MCF 10A (cell line): Measurements from ENCODE around the gene AP3S2. TPM values are rescaled to one million over a fixed set of nuclear protein-coding genes. Genes with fewer than 3 reads are reported as not detected.

Experiments
- BruUV-seq: library from RNA; stranded (reverse); fragments of 400-500 nt; replicated peaks from 2 replicates; lab custom pipeline; 2021; lab: Mats Ljungman, UMichigan
- CTCF ChIA-PET: fragments of 300-600 bp; sonication (Branson Sonifier 250); formaldehyde crosslinking; extraction: SDS; loops from one replicate; lab custom pipeline; 2021; ENCODE audit warnings: antibody characterized with exemption, inconsistent platforms; lab: Yijun Ruan, JAX
- POLR2A ChIA-PET: fragments of 300-600, 350-650 bp; sonication (Branson Sonifier 250); formaldehyde crosslinking; extraction: SDS; loops from one replicate; lab custom pipeline; 2020; ENCODE audit warnings: antibody characterized with exemption, inconsistent platforms; lab: Yijun Ruan, JAX
- DNase-seq: peaks from one replicate; pipeline ENCODE4 v3.0.0-alpha.2; 2018; ENCODE audit not compliant: unreplicated experiment
- H3K27ac Mint-ChIP-seq: one replicate; pipeline ENCODE4 v1.8.0; 2022; ENCODE audit warnings: mild to moderate bottlenecking, low read depth, mixed read lengths; ENCODE audit not compliant: unreplicated experiment
- H3K27me3 Mint-ChIP-seq: one replicate; pipeline ENCODE4 v1.8.0; 2022; ENCODE audit warnings: mixed read lengths; ENCODE audit not compliant: insufficient read depth, unreplicated experiment
- H3K36me3 Mint-ChIP-seq: one replicate; pipeline ENCODE4 v1.8.0; 2022; ENCODE audit warnings: mild to moderate bottlenecking, moderate library complexity, mixed read lengths; ENCODE audit not compliant: insufficient read depth, unreplicated experiment
- H3K4me1 Mint-ChIP-seq: one replicate; pipeline ENCODE4 v1.8.0; 2022; ENCODE audit warnings: mixed read lengths; ENCODE audit not compliant: insufficient read depth, unreplicated experiment
- H3K4me3 Mint-ChIP-seq: one replicate; pipeline ENCODE4 v1.8.0; 2022; ENCODE audit warnings: mild to moderate bottlenecking, moderate library complexity, mixed read lengths; ENCODE audit not compliant: unreplicated experiment
- H3K9me3 Mint-ChIP-seq: one replicate; pipeline ENCODE4 v1.8.0; 2022; ENCODE audit warnings: mixed read lengths; ENCODE audit not compliant: unreplicated experiment
- CTCF ChIP-seq: fragments of 200-600 bp; IDR thresholded peaks from one replicate; pipeline ENCODE4 v1.8.0; 2022; ENCODE audit warnings: antibody characterized with exemption, mild to moderate bottlenecking; ENCODE audit not compliant: unreplicated experiment
- intact Hi-C: fragments of 100-400 bp; cut with micrococcal nuclease; formaldehyde crosslinking; loops from 2 replicates; pipeline ENCODE4 v1.14.1; 2022
- total RNA-seq: library from RNA; stranded (reverse); gene quantifications from 2 replicates; pipeline ENCODE4 v1.2.3, GENCODE V29; 2022

Gene AP3S2
- total RNA-seq, 1 experiment from 2014 or later = 38.4 TPM

- intact Hi-C loops = no loop called here
- Mint-ChIP-seq H3K36me3 (peaks cover 35% of the 10 kb centered on the region), H3K4me1 (peaks cover 46% of the 10 kb centered on the region), H3K27ac (no peak overlapping the region), H3K27me3 (no peaks in the 10 kb centered on the region), H3K9me3 (no peaks in the 10 kb centered on the region), H3K4me3 (no peak overlapping the region)
- TF ChIP-seq CTCF = no peak
- POLR2A ChIA-PET = interaction anchor here (0.6 to 4.2 kb wide), 4 partner anchors 8 to 55 kb away, joined by 3 to 64 read pairs (median 18); partner anchors contain the start of genes ANPEP and AP3S2
- no TSS peak for BruUV-seq
- DNase-seq = no peak
- CTCF ChIA-PET = interaction anchor here (0.6 to 1.0 kb wide), 3 partner anchors 10 to 79 kb away, joined by 3 to 5 read pairs (median 3); no protein-coding TSS in a partner anchor
Observed at GRCh38 chr15:89839167-89839810, 54.5 kb downstream of the AP3S2 start.

- no peaks in the 10 kb centered on the region for H3K27me3 Mint-ChIP-seq
- no peak for TF ChIP-seq CTCF
- H3K4me3 Mint-ChIP-seq = peak overlapping the region; percentile 63
- H3K36me3 Mint-ChIP-seq = peaks cover 48% of the 10 kb centered on the region
- peak overlapping the region; percentile 98 for H3K27ac Mint-ChIP-seq
- no peaks in the 10 kb centered on the region for H3K9me3 Mint-ChIP-seq
- no TSS peak for BruUV-seq
- ChIA-PET POLR2A (interaction anchor here (0.6 to 4.2 kb wide), 10 partner anchors 9 to 401 kb away, joined by 3 to 64 read pairs (median 10); partner anchors contain the start of genes ANPEP and AP3S2), CTCF (interaction anchor here (0.6 to 3.0 kb wide), 3 partner anchors 12 to 77 kb away, joined by 3 to 21 read pairs (median 20); no protein-coding TSS in a partner anchor)
- DNase-seq = no peak
- peaks cover 41% of the 10 kb centered on the region for H3K4me1 Mint-ChIP-seq
- intact Hi-C loops = no loop called here
Observed at GRCh38 chr15:89837830-89838178, 56.0 kb downstream of the AP3S2 start.

GRCh38 chr15:89837134-89837829 is 56.5 kb downstream of the AP3S2 start:
- H3K4me1 Mint-ChIP-seq = peaks cover 41% of the 10 kb centered on the region

More at GRCh38 chr15:89837134-89837829, 56.5 kb downstream of the AP3S2 start:
- intact Hi-C loops = no loop called here
- peak overlapping the region; percentile 98 for H3K27ac Mint-ChIP-seq
- no peaks in the 10 kb centered on the region for H3K27me3 Mint-ChIP-seq
- peak overlapping the region; percentile 63 for H3K4me3 Mint-ChIP-seq
- peaks cover 53% of the 10 kb centered on the region for H3K36me3 Mint-ChIP-seq
- no peak for TF ChIP-seq CTCF
- TSS peak; percentile 57 for BruUV-seq
- H3K9me3 Mint-ChIP-seq = no peaks in the 10 kb centered on the region
- POLR2A ChIA-PET = interaction anchor here (0.6 to 4.2 kb wide), 20 partner anchors 9 to 652 kb away, joined by 3 to 64 read pairs (median 6); partner anchors contain the start of genes ANPEP and AP3S2
- CTCF ChIA-PET = interaction anchor here (0.6 to 3.0 kb wide), 8 partner anchors 12 to 431 kb away, joined by 3 to 21 read pairs (median 4); partner anchors contain the start of gene ANPEP
- DNase-seq = peak; percentile 60
